C4-2B (cell line): ENCODE measurements around the gene ATP5MG.

Experiments used
- H3K27ac ChIP-seq: fragments of 450-650 bp; 2 replicates; pipeline ENCODE4 v1.5.1; 2017
- CTCF ChIP-seq: fragments of 450-650 bp; conservative IDR thresholded peaks from 2 replicates; pipeline ENCODE4 v1.5.1; 2017; ENCODE audit warnings: mild to moderate bottlenecking
- ZFX ChIP-seq: fragments of 450-650 bp; IDR thresholded peaks from 2 replicates; pipeline ENCODE4 v1.6.1; 2017

The ATP5MG gene

GRCh38 chr11:118370774-118371173 lies 30.6 kb upstream of the ATP5MG start:
- TF ChIP-seq CTCF (no peak), ZFX (no peak)

GRCh38 chr11:118373263-118373662 lies 28.1 kb upstream of the ATP5MG start:
- no peak overlapping the region for H3K27ac ChIP-seq
- TF ChIP-seq CTCF = no peak
- TF ChIP-seq ZFX = no peak

More at GRCh38 chr11:118370774-118371173, 30.6 kb upstream of the ATP5MG start:
- H3K27ac ChIP-seq = no peak overlapping the region

GRCh38 chr11:118373871-118374270 lies 27.5 kb upstream of the ATP5MG start:
- no peak overlapping the region for H3K27ac ChIP-seq
- no peak for TF ChIP-seq CTCF
- no peak for TF ChIP-seq ZFX

GRCh38 chr11:118374729-118375128 lies 26.7 kb upstream of the ATP5MG start:
- TF ChIP-seq CTCF = no peak
- no peak for TF ChIP-seq ZFX
- H3K27ac ChIP-seq = no peak overlapping the region

GRCh38 chr11:118375978-118376377 lies 25.4 kb upstream of the ATP5MG start:
- TF ChIP-seq ZFX = no peak
- TF ChIP-seq CTCF = no peak
- H3K27ac ChIP-seq = no peak overlapping the region

- H3K27ac ChIP-seq = peak overlapping the region; percentile 55
- TF ChIP-seq CTCF (no peak), ZFX (no peak)
These were observed 21.9 kb upstream of the ATP5MG start for GRCh38 chr11:118379497-118379896.

GRCh38 chr11:118380571-118380970 lies 20.8 kb upstream of the ATP5MG start:
- H3K27ac ChIP-seq = no peak overlapping the region; the same call in 1 of the 2 replicates
- TF ChIP-seq CTCF (no peak), ZFX (no peak)
